ENCODE measurements around the gene MRTFB.
A peak's percentile ranks its signal among the peaks of the same experiment; 100 is the strongest.

Gene MRTFB

DNA sequence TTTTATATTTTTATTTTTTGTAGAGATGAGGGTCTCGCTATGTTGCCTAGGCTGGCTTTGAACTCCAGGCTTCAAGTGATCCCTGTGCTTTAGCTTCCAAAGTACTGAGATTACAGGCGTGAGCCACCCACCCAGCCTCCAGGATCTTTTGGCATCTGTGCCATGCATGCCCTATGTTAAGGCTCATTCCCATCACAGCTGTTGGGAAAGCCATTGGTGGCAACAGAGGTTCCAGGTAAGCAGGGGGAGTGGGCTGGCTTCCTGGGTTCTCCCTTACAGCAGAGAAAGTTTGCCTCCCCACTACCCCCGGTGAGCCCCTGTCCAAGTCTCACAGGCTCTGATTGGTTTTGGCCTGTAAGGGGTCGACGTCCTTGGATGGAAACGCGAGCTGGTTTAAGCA, 8.9 kb upstream of the MRTFB start:
- no peak for DNase-seq (ENCODE audit: low spot score)

DNA sequence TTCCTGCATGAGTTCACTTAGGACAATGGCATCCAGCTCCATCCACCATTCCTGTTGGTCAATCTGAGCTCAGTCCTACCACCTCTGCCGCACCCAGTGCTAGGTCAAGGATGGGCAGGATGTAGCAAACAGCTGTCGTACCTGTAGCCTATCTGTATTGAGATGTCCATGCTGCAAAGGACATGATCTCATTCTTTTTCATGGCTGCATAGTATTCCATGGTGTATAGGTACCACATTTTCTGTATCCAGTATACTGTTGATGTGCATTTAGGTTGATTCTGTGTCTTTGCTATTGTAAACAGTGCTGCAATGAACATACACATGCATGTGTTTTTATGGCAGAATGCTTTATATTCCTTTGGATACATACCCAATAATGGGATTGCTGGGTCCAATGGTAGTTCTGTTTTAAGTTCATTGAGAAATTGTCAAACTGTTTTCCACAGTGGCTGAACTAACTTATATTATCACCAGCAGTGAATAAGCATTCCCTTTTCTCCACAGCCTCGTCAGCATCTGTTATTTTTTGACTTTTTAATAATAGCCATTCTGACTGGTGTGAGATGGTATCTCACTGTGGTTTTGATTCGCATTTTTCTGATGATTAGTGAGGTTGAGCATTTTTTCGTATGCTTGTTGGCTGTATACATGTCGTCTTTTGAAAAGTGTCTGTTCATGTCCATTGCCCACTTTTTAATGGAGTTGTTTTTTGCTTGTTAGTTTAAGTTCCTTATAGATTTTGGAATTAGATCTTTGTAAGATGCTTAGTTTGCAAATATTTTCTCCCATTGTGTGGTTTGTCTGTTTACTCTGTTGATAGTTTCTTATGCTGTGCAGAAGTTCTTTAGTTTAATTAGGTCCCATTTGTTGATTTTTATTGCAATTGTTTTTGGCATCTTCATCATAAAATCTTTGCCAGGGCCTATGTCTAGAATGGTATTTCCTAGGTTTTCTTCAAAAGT, 7.2 kb upstream of the MRTFB start:
- DNase-seq (ENCODE audit: low spot score): no peak

DNA sequence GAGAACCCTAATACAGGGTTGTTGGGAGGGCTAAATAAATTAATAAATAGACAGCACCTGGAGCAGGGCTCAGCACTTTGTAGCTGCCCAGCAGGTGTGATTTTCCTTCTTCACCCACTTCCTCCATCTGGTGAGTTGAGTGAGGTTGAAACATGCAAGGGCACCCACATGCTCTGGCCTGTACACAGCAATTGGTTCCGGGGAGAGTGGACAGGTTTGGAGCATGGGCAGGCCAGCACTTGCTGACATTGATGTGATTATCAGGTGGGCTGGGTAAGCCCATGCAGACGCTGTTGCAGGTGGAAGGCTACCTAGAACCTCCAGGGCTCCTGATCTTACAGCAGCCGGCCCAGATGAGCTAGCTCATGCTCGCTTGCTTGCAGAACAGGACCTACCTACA, 1.3 kb upstream of the MRTFB start:
- no peak for DNase-seq (ENCODE audit: low spot score)

DNA sequence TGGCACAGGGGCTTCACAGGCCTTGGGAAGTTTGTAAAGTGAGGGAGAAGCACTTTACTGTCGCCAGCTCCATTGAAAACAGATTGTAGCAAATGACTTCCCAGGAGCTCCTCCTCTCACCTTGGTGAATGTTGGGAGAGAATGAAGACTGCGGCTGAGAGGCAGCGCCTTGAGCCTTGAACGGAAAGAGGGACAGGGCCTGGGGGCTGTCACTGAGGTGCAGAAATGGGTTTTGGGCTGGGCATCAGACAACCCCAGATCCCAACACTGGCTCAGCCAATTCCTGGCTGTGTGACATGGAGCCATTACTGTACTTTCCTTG, 603 bp upstream of the MRTFB start:
- no peak for DNase-seq (ENCODE audit: low spot score)

DNA sequence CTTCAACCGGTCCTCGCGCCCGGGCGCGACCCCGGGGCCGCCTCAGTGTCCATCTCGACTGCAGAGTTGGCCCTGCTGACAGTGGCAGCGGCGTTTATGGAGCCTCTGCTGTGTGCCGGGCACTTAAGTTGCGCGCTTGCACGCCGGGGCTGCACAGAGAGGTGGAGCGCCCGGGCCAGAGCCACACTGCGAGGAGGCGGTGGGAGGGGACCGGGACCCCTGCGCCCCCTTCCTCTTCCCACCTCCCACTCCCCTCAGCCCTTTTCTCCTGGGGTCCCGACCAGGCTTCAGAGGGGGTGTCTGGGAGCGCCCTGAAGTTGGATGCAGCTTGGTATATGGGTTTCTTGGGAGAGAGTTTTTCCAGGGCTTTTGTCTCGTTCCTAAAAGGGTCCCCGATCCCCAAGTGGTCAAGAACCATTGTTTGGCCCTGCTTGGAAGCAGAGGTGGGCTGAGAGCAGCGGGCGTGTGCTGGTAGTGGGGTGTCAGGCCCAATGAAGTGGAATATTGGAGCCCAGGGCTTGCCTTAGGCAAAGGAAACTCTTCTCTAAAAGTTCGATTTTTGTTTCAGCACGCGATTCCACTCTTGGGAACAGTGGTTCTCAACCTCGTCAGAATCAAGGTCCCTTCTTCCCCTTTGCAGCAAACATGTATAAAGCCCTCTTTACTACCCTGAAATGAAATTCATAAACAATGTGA, 605 bp downstream of the MRTFB start:
- DNase-seq (ENCODE audit: low spot score): peak; percentile 14

DNA sequence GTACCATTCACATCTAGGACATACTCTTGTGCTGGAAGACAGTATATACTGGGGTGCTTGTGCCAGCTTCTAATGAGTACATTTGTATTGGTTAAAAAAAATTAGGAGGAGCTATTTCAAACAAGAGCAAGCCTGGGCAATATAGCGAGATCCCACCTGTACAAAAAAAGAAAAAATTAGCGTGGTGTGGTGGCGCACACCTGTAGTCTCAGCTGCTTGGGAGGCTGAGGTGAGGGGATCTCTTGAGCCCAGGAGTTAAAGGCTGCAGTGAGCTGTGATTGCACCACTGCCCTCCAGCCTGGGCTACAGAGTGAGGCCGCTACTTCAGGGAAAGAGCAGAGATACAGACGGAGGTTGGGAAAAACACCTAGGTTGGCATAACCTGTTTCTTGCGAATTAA, 1.2 kb downstream of the MRTFB start:
- no peak for DNase-seq (ENCODE audit: low spot score)

DNA sequence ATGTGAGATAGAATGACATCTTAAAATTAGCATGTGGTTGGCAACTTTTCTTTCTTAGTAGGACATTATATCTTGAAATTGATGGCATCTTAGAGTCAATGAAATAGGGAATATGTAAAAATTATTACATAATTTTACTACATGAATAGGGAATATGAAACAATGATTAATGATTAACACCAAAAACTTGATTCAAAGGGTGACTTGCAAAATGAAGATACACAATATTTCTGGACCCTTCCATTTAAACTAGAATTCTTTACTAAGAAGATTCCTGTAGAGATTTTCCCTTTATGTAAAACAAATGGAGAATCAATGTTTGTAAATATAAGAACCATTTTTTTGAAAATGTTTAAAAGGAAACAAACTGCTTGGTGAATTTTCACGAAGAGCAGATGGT, 3.4 kb downstream of the MRTFB start:
- DNase-seq (ENCODE audit: low spot score): no peak

DNA sequence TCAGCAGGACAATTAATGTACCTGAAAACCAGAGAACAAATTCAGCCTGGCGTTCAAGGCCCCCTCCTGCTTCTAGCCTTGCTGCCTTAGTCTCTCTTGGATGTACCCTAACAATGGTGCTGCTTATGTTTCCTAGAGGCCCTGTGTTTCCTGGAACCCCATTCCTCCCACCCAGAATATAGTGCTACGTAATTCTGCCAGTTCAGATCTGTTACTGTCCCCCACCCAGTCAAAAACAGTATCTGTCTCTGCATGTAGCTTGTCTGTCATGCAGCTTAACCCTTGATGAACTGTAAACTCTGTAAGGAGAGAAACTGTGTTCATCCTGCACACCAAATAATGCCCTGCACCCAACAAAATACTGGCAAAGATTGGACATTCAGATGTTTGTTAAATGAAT, 6.8 kb downstream of the MRTFB start:
- DNase-seq (ENCODE audit: low spot score): no peak

DNA sequence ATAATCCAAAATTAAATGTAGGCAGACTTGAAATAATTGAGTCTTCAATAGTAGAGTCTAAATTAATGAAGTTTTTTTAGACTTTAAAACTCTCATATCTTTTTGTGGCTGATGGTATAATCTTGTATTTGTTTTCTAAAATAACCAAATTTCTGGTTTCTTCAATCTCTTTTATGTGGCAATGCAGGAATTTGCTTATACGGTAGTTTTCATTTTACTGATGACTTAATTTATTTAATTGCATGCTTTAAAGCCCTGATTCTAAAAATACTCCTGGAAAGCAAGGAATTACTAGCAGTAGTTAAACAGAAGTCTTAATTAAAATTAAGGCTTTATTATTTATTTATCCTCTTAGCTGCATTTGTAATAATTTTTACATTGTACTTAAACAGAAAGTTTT, 15.4 kb downstream of the MRTFB start:
- DNase-seq (ENCODE audit: low spot score): no peak

DNA sequence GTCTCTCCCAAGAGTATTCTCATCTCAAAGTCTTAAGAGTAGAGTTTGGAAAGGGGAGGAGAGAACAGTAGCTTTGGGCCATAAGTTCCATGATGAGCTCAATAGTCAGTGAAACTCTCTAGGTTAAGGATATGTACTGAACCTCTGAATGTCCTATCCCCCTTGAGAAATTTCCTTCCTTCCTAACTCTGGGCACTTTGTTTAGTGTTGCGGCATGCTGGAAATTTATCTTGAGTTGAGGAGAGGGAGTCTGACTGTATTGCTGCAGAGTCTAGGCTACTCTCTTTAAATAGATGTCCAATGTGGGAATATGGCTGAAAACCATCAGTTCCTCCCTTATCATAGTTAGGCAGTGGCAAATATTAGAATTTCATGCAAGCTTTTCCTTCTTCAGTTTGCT, 16.1 kb downstream of the MRTFB start:
- no peak for DNase-seq (ENCODE audit: low spot score)

DNA sequence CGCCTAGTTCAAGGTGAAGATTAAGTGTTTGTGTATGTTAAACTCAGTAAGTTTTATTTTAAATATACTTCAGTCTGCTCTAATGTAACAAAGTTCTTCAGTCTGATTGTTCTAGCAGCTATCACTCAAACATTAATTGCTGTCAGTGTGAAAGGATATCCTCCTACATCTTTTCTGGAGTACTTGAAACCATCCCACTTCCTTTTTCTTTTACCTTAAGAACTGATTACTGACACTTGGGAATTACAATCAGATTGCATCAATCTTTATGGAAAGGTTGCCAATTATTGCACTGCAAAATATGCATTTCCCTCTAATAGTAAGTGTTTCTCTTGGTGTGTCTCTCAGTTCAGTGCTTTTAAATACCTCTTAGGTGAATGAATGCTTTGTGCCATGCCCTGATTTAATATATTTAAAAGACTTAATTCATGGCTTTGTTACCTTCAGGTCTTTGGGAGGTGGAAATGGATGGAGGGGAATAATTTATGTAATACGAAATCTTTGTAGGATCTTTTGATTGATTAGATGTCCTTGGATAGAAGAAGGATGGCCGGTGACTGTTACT, 16.6 kb downstream of the MRTFB start:
- DNase-seq (ENCODE audit: low spot score): no peak

DNA sequence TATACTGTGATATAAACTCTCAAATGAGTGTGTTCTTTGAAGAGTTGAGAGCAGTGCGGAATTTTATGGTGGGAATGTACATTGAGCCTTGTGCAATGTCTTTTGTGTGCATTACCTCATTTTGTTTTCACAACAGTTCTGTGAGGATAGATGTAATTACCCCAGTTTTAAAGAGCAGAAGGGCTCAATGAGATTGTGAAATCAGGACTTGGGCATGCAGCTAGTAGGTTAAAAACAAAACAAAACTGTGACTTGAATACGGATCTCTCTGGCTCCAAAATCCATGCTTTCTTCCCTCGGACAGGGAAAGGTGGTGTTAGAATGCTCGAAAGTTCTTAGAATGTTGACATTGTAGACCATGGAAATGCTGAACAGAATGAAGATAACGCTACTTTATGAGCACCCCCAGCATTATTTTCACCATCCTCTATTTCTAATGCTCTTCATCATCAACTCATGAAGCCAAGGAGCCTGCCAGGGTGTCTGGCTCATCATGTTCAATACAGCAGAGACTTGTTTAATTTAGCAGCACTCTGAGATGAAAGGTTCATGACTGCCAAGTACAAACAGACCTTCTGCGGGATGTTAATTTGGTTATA, 17.1 kb downstream of the MRTFB start:
- no peak for DNase-seq (ENCODE audit: low spot score)

DNA sequence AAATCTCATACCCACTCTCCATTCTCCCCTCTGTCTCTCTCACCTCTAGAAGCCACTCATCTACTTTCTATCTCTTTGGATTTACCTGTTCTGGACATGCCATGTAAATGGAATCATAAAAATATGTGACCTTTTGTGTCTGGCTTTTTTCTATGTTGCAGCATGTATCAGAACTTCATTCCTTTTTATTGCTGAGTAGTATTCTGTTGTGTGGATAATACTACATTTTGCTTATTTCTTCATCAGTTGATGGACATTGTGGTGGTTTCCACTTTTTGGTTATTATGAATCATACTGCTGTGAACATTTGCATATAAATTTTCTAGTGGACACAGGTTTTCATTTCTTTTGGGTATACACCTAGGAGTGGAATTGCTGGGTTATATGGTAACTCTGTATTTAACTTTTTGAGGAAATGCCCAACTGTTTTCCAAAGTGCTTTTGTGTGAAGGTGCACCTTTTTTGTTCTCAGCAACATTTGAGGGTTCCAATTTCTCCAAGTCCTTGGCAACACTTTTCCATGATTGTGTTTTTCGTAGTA, 18.2 kb downstream of the MRTFB start:
- DNase-seq (ENCODE audit: low spot score): no peak

DNA sequence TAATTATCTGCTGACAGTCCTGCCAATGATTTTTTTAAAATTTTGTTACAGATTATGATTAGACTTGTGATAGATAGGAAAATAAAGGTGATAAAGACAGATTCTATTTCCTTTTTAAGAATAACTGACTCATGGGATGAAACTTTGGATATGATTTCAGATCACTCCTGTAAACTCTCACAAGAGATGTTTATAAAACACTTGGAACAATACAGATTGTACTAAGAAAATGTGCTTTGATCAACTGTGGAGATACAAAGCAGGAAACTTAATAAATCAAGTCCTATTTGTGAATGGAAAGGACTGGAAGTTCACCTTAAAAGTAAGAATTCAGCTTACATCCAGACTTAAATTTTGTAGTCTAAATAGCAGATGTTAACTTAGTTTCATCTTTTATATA, 21.4 kb downstream of the MRTFB start:
- no peak for DNase-seq (ENCODE audit: low spot score)

DNA sequence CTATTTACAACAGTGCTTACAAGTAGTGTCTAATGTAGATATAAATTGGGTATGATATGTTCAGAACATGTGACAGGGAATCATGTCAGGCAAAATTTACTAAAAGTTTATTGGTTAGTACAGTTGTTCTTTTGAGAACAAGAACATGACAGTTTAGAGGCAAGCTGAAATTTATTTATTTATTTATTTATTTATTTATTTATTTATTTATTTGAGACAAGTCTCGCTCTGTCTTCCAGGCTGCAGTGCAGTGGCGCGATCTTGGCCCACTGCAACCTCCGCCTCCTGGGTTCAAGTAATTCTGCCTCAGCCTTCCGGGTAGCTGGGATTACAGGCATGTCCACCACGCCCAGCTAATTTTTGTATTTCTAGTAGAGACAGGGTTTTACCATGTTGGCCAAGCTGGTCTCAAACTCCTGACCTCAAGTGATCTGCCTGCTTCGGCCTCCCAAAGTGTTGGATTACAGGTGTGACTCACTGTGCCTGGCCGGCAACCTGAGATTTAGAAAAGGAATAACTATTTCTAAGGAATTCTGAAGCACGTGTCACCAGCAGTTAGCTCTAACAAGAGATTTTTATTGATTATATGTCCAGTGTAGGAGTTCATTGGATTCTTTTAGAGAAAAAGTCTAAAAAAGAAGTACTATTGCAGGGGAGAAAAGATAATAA, 24.9 kb downstream of the MRTFB start:
- no peak for DNase-seq (ENCODE audit: low spot score)

DNA sequence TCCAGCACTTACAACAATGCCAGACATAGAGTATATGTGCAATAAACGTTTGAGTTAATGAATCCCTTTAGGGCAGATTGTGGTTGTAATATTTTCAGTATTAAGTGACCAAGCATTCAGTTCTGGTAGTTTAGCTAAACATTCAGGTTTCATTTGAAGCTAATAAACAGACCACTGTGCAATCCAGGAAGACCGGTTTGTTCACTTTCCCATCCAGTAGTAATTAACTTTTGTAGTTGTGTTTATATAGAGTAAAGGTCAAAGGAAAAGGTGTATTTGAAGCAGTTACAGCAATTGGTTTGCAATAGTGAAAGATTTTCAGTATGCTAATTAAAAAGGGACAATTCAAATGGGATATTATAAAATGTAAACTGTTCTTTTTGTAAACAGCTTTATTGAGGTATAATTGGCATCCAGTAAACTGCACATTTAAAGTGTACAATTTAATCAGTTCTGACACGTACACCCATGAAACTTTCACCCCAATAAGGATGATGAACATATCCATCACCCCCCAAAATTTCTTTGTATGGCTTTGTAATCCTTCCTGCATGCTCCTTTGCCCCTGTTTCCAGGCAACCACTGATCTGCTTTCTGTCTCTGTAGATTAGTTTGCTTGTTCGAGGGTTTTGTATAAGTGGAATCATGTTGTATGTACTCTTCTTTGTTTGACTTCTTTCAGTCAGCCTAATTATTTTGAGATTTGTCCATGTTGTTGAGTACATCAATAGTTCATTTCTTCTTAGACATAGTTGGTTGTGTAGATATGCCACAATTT, 26.3 kb downstream of the MRTFB start:
- no peak for DNase-seq (ENCODE audit: low spot score)

DNA sequence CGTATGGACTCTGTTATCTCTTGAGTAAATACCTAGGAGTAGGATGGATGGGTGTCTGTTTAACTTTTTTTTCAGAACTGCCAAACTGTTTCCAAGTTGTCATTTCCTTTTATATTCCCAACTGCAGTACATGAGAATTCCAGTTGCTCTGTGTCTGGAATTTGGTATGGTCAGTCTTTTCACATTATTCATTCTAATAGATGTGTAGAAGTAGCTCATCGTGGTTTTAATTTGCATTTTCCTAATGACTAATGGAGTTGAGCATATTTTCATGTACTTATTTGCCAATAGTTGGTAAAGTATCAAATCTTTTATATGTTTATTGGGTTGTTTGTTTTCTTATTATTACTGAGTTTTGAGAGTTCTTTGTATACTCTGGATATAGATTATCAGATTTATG, 27.0 kb downstream of the MRTFB start:
- DNase-seq (ENCODE audit: low spot score): no peak

DNA sequence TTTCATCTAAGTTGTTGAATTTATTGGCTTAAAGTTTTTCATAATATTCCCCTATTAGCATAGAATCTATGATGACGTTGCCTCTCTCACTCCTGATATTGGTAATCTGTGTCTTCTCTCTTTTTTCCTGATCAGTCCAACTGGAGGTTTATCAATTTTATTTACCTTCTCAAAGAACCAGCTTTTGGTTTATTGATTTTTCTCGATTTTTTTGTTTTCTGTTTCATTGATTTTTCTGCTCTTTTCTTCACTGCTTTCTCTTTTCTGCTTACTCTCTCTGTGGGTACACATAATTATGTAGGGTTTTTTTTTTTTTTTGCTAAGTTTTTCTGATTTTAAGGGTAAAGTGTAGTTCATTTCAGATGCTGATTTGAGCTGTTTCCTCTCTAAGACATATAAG, 29.7 kb downstream of the MRTFB start:
- no peak for DNase-seq (ENCODE audit: low spot score)

DNA sequence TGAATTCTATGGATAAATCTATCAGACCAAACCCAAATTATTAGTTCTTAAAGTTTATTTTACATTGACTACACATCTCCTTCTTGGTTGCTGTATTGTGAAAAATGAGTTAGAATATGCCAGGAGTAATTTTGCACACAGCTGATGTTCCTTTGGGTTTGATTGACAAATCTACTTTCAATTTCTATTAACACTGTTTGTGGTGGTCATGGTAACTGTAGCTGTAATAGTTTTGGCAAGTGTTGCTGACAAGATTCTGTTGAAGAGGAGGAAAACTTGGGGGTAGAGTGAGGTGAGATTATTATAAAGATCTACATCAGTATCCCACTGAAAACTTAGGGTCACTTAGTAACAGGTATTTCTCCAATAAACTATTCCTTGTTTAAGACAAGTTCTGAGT, 30.3 kb downstream of the MRTFB start:
- no peak for DNase-seq (ENCODE audit: low spot score)

DNA sequence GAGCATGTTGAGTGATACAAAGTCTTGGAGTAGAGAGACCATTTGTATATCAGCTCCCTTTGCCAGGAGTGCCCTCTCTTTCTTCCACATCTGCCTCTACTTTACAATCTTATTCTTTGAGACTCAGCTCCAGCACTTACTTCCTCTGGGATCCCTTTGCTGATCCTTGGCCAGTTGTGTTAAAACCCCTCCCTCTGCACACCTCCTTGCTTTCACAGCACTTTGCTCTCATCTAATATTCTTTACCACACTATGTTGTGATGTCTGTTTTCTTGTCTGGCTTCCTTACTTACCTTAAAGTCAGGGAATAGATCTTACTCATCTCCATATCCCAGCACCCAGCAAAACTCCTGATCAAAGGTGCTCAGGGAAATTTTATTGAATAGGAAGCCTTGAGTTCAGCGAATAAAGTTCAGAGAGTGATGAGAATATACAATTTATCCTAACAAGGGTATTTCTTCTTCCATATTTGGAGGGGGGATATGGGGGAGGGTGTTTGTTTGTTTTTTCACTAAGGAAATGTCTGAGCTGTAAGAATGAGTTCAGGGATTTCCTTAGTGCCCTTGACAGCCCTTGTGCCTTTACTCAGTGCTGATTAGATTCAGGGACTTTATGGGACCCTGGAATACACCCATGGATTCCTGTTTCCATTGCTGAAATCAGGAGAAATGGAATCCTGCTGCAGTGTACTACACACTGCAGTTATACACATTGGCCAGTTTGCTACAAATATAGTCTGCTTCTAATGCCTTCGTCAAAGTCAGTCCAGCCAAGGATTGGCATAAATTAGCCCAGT, 32.0 kb downstream of the MRTFB start:
- DNase-seq (ENCODE audit: low spot score): no peak

DNA sequence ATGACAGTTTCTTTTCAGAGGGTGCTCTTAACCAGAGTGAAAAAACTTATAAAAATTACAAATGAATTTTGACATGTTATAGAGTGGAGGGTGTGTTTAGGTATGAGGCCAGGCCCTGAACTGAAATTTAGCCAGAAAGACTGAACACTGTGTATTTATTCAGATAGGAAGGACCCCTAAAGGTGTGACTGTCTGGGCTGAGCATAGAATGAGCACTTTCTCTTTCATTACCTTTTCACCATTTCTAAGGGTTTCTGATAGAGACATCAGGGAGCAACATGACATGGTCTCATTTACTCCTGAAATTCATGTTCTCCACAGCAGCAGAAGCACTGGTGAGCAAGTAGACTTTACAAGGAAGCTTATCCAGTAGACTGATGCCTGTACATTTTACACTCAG, 32.9 kb downstream of the MRTFB start:
- no peak for DNase-seq (ENCODE audit: low spot score)

All from SW480 (cell line).